RKO (cell line): ENCODE results near the gene SLC25A25.
"Not testable (repeated sequence)": the region's sequence is repeated elsewhere in the genome, so short reads cannot be mapped to it uniquely, and the experiment has no call there.

Experiments
- DNase-seq: peaks from one replicate; pipeline ENCODE4 v3.0.0-alpha.2; 2016; ENCODE audit warnings: low spot score

Gene SLC25A25

GRCh38 chr9:128051932-128052709 is 15.9 kb upstream of the SLC25A25 start:
- no peak for DNase-seq

- DNase-seq = no peak
Observed at GRCh38 chr9:128053560-128053959, 14.5 kb upstream of the SLC25A25 start.

- DNase-seq = no peak
Observed at GRCh38 chr9:128054087-128054486, 13.9 kb upstream of the SLC25A25 start.

GRCh38 chr9:128055344-128056040 is 12.5 kb upstream of the SLC25A25 start:
- DNase-seq = no peak

GRCh38 chr9:128056086-128056485 is 11.9 kb upstream of the SLC25A25 start:
- DNase-seq = no peak

GRCh38 chr9:128056887-128057723 is 10.9 kb upstream of the SLC25A25 start:
- no peak for DNase-seq

GRCh38 chr9:128057724-128058409 is 10.2 kb upstream of the SLC25A25 start:
- DNase-seq = no peak

- DNase-seq = no peak
Observed at GRCh38 chr9:128059365-128059983, 8.6 kb upstream of the SLC25A25 start.

GRCh38 chr9:128061275-128061960 is 6.6 kb upstream of the SLC25A25 start:
- no peak for DNase-seq

- DNase-seq = no peak
Observed at GRCh38 chr9:128062279-128062678, 5.8 kb upstream of the SLC25A25 start.

- DNase-seq = no peak
Observed at GRCh38 chr9:128062846-128063831, 4.9 kb upstream of the SLC25A25 start.

- no peak for DNase-seq
Observed at GRCh38 chr9:128065907-128066712, 1.9 kb upstream of the SLC25A25 start.

GRCh38 chr9:128066713-128067644 is 1.1 kb upstream of the SLC25A25 start, which contains the start of gene NAIF1:
Gene NAIF1, minus strand, starts transcription at chr9:128067320. Its CDS starts 219 bp downstream, at chr9:128067101.
- DNase-seq = peak; percentile 100

- DNase-seq = peak; percentile 79
Observed at GRCh38 chr9:128068386-128069205, 564 bp downstream of the SLC25A25 start.

- DNase-seq = no peak
Observed at GRCh38 chr9:128070874-128071273, 2.8 kb downstream of the SLC25A25 start.

- DNase-seq = not testable (repeated sequence)
Observed at GRCh38 chr9:128071475-128071874, 3.4 kb downstream of the SLC25A25 start.
